ENCODE measurements around the gene TMEM169.

The TMEM169 gene

DNA sequence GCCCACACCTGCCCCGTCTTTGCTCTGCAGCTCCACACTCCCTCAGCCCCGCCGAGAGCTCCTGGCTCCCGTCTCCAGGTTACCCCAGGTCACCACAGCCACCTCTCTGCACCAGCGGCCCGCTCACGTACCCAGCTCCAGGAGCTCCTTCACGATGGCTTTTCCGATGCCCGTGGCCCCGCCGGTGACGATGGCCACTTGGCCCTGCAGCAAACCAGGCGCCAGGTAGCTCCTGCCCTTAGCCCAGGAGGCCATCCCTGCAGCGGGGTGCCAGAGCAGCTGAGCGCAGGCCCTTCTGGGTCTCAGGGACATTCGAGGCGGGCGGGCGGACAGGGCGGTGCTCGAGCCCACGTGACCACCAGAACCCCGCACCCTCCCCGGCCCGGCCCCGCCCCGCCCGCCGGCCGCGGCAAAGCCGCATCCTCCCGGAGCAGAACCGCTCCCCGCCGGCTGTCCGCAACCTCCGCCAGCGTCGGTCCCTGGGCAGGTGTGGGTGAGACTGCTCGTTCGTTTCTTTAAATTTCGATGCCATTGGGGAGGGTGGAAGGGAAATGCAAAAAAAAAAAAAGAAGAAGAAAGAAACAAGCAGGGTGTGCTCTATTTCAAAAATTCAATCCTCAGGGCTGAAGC is at the start of gene TMEM169, which contains the start of gene PECR:
TSS of gene TMEM169 (plus strand) at position 433 of the 630 bp plus-strand sequence. CDS start 14,045 bp downstream, outside the sequence.
TSS of gene PECR (minus strand) at position 323 of the 630 bp plus-strand sequence. CDS start at position 255, 68 bp downstream.
- in situ Hi-C loops (cut with MboI; ENCODE audit: low sequenced_read_pairs), result no loop called here

DNA sequence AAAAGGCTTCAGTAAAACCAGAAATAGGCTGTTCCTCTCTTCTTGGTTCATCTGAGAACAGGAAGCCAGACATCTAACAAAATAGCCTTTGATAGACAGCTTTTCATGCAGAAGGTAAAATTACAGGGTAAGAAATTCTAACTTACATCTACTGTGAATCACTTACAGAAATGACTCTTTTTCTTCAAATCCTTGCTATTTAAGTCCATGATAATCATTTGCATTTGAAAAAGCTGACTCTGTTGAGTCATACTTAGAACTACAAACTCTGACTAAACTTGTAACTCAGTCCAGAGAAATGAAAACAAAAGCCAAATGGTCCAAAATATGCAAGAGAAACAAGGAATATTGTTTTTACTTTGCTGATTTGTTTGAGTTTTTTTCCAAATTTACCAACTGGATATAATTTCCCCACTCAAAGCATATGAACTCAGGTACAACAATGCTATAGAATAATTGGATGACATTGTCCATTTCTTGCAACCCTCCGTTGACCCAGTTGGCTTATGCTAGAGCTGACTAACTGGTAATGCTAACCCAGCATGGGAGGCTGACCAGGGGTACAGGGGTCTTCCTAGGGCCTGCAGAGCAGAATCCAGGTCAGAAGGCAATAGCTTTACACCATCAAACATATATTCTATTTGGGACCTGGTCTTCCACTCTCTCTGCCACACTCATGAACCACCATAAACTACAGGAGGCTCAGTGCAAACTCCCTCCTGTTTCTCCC is 49.6 kb upstream of the TMEM169 start:
- in situ Hi-C loops (cut with MboI; ENCODE audit: low sequenced_read_pairs), result loop anchor here (25.0 kb wide), 1 partner anchor 630 kb away; no protein-coding TSS in a partner anchor

DNA sequence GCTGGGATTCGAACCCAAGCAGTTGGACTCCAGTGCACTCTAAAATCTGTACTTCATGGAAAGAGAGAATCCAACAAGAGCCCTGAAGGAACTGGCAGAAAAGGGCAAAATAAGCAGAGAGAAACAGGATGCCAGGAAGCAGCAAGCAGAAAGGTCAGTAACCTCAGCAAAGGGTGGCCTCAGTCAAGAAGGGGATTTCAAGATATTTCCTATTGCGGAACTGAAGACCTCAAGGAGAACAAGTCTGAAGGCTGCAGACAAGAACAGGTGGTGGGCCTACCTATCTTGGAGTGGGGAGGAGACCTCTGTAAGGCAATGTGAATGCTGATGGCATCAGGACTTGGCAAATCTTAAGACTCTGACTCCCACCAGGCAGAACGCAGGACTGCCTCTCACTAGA is 48.3 kb upstream of the TMEM169 start:
- in situ Hi-C loops (cut with MboI; ENCODE audit: low sequenced_read_pairs), result loop anchor here (25.0 kb wide), 1 partner anchor 629 kb away; no protein-coding TSS in a partner anchor

DNA sequence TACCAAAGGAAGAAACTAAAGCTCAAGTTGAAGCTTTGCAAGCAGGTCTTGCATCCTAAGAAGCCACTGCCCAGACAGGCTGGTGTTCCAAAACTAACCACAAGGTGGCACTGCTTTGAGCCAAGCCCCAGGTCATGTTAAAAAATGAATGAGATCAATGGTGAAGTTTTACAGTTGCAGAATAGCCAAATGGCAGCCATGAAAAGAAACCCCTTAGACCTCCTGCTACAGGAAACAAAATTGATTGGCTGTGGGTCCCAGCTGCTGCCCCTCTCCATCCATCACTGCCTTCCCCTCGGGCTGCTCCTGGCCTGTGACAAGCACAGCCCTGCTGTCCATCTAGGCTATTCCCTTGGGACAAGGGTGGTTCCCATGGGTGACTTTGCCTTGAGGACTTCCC is 47.7 kb upstream of the TMEM169 start:
- in situ Hi-C loops (cut with MboI; ENCODE audit: low sequenced_read_pairs), result loop anchor here (25.0 kb wide), 1 partner anchor 628 kb away; no protein-coding TSS in a partner anchor

DNA sequence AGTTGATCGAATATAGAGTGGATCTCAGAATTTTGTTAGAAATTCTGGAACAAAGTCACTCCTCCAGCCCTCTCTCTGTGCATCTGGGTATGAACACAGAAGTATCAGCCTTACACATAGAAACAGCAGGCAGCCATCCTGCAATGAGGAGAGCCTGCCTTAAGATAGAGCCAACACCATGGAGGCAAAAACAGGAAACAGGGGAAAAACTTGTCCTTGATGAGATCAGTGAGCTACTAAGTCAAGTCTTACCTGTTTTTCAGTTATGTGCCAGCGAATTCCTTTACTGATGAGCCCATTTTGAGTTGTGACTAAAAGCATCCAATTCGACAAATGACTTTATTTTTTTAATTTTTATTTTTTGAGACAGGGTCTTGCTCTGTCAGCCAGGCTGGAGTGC is 41.8 kb upstream of the TMEM169 start:
- in situ Hi-C loops (cut with MboI; ENCODE audit: low sequenced_read_pairs), result loop anchor here (25.0 kb wide), 1 partner anchor 622 kb away; no protein-coding TSS in a partner anchor

DNA sequence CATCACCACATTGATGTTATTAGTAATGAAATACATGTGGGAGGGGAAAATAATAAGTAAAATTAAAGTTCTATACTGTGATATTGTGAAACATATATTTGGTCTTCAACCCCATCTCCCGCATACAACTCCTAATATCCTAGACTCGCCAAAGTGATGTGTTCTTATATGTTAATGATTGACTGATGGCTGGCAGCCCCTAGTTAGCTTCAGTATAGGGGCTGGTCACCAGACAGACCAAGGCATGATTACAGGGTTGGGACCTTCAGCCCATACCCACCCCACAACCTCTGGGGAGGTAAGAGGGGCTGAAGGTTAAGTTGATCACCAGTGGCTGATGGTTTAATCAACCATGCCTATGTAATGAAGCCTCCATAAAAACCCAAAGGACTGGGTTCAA is 40.3 kb upstream of the TMEM169 start:
- in situ Hi-C loops (cut with MboI; ENCODE audit: low sequenced_read_pairs), result loop anchor here (25.0 kb wide), 1 partner anchor 621 kb away; no protein-coding TSS in a partner anchor

DNA sequence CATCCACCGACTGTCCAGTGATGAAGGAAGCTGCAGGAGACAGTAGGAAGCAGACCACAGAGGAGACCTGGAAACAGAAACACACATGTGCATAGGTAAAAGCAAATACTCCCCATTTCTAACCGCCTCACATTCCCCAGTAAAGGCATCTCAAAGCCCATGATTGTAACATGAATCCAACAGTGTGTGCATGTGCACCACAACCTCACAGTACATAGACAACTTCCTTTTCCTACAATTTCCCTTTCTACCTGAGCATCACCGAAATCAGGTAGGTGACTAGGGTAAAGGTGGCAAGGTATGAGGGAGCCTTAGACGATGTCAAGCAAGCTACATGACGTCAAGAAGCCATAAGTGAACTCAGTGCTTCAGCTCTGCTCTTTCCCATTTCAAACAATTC is 37.8 kb upstream of the TMEM169 start:
- in situ Hi-C loops (cut with MboI; ENCODE audit: low sequenced_read_pairs), result loop anchor here (25.0 kb wide), 1 partner anchor 618 kb away; no protein-coding TSS in a partner anchor

DNA sequence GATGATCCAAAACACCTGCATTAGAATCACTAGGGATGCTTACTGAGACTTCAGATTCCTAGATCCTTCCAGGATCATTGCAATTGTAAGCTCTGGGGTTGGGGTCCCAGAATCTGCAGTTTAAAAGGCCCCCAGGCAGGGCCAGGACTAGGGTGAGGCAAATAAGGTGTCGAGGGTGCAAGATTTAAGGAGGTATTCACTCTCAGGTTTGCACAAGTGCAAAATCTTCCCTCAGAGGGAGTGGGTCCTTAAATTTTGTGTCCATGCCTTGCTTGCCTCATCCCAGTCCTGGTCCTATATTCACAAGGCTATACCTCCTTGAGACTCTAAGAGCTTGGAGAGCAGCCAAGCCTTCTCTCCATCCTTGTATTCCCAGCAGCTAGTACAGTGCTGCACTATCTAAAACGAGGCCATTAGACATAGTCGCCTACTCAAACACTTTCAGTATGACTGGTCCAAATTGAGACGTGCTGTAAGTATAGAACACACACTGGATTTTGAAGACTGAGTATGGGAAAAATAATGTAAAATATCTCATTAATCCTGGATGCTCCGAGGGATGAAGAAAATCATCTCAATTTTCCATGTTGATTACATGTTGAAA is 36.7 kb upstream of the TMEM169 start:
- in situ Hi-C loops (cut with MboI; ENCODE audit: low sequenced_read_pairs), result loop anchor here (25.0 kb wide), 1 partner anchor 617 kb away; no protein-coding TSS in a partner anchor

DNA sequence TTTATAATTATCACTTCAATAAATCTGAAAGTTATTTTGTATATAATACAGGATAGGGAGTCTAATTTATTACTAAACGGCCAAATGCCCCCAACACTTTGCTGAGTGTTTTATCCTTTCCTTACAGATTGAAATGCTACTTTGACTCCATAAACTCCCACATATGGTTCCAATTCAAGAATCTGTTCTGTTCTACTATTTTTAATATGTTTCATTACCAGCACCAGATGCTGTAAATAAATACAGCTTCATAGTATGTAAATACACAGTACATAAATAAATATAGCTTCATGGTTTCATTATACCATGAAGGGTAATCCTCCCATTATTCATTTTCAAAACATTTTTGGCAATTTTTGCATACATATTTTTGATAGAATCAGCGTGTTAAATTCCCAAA is 34.3 kb upstream of the TMEM169 start:
- in situ Hi-C loops (cut with MboI; ENCODE audit: low sequenced_read_pairs), result loop anchor here (25.0 kb wide), 1 partner anchor 615 kb away; no protein-coding TSS in a partner anchor

GRCh38 chr2:216049452-216049851 is 32.3 kb upstream of the TMEM169 start:
- in situ Hi-C loops (cut with MboI; ENCODE audit: low sequenced_read_pairs), result loop anchor here (25.0 kb wide), 1 partner anchor 613 kb away; no protein-coding TSS in a partner anchor

DNA sequence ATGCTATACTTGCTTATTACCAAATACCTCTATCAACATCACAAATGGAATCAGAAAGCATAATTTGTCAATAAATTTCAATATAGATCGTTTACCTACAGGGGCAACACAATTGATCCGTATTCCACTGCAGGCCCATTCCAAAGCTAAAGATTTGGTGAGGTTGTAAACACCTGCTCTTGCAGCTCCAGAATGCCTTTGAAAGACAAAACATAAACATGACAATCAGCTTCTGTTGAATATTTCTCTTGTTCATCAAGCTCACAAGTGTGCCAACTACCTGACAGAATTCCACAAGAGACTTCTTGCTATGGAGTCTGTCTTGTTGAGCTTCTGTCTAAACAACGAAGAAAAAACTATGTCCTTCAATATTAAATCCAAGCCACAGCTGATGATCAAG is 30.4 kb upstream of the TMEM169 start:
- in situ Hi-C loops (cut with MboI; ENCODE audit: low sequenced_read_pairs), result no loop called here

DNA sequence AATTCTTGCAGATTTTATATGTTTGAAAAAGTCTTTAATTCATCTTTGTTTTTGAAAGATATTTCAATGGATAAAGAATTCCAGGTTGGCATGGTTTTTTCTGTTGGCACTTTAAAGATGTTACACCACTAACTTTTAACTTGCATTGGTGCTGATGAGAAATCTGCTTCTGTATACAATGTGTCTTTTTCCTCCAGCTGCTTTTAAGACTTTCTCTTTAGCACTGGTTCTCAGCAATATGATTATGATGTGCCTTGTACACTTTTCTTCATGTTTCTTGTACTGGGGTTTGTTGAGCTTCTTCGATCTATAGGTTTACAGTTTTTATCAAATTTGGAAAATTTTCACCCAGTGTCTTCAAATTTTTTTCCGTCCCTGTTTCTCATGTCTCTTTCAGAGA is 29.3 kb upstream of the TMEM169 start:
- in situ Hi-C loops (cut with MboI; ENCODE audit: low sequenced_read_pairs), result no loop called here

- in situ Hi-C loops (cut with MboI; ENCODE audit: low sequenced_read_pairs), result no loop called here
Measured at GRCh38 chr2:216055680-216056079, 26.0 kb upstream of the TMEM169 start.

DNA sequence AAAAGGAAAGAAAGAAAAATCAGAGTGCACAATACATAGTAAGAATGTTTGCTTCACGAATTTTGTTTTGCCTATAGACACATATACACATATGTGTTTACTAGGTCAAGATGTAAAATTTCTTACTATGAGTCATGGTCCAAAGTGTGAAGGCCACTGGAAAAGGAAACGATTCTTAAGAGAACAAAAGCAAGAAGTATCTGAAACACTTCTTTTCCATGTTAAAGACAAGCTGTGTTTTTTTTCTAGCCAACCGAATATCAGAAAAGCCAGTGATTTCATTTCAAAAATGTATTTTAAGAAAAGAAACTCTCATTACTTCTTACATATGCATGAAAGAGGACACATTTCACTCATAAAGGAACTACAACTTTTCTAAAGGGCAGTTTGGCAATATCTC is 25.0 kb upstream of the TMEM169 start:
- in situ Hi-C loops (cut with MboI; ENCODE audit: low sequenced_read_pairs), result no loop called here

- in situ Hi-C loops (cut with MboI; ENCODE audit: low sequenced_read_pairs), result no loop called here
Measured at GRCh38 chr2:216057688-216058193, 24.0 kb upstream of the TMEM169 start.

- in situ Hi-C loops (cut with MboI; ENCODE audit: low sequenced_read_pairs), result no loop called here
Measured at GRCh38 chr2:216059233-216059834, 22.4 kb upstream of the TMEM169 start.

GRCh38 chr2:216064014-216064630 is 17.6 kb upstream of the TMEM169 start:
- in situ Hi-C loops (cut with MboI; ENCODE audit: low sequenced_read_pairs), result no loop called here

DNA sequence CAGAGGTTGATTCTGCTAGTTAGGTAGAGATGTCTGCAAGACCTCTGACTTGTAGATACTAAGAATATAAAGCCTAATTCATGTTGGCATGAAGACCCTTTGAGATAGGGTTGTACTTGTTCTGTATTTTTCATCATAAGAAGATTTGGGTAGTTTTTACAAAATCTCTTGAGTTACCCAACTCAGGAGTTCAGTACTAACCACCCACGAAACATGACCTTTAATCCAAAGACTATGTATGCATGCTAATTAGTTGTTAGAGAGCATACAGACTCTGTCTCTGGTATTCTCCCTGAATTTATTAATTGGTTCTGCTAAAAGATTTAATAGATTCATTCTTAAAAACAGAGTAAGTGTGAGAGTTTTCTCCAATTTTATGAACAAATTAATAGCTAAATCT is 17.1 kb upstream of the TMEM169 start:
- in situ Hi-C loops (cut with MboI; ENCODE audit: low sequenced_read_pairs), result no loop called here

DNA sequence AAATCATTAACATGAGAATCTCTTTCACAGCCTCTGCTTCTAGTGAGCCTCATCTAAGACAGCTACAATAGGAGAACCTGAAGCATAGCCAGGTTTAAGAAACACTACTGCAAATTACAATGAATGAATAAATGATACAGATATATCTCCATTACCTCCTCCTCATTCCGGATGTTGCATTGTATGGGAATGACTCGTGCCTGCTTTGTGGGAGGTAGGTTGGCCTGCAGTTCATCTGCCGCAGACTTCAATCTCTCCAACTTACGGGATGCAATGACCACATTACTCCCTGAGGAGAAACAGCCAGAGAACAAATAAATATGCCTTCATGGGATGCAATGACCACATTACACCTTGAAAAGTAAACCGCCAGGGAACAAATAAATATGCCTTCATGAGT is 15.5 kb upstream of the TMEM169 start:
- in situ Hi-C loops (cut with MboI; ENCODE audit: low sequenced_read_pairs), result no loop called here

- in situ Hi-C loops (cut with MboI; ENCODE audit: low sequenced_read_pairs), result no loop called here
Measured at GRCh38 chr2:216069028-216069427, 12.7 kb upstream of the TMEM169 start.
